Ovary (tissue), 9 donors: ENCODE data around the gene HSD17B1. TPM values are rescaled to one million over a fixed set of nuclear protein-coding genes. Genes with fewer than 3 reads are reported as not detected.

ENCODE experiments used
- DNase-seq, 5 donors: peaks; one replicate each; pipeline ENCODE4 v3.0.0-alpha.2; 2019 to 2020
- H3K27ac ChIP-seq, 2 donors: fragments of 200-600 bp; one replicate each; pipeline versions ENCODE4 v1.5.1 to v1.8.0; 2019 to 2022
- H3K27me3 ChIP-seq: fragments of 200-600 bp; one replicate; pipeline ENCODE4 v1.8.0; 2022
- H3K36me3 ChIP-seq: fragments of 200-600 bp; sonication (generic); one replicate; pipeline ENCODE4 v1.5.1; 2019
- H3K4me1 ChIP-seq: one replicate; pipeline ENCODE4 v1.8.1; 2013; ENCODE audit warnings: mild to moderate bottlenecking, moderate library complexity; ENCODE audit not compliant: insufficient read depth
- H3K4me3 ChIP-seq: fragments of 200-600 bp; sonication (generic); one replicate; pipeline ENCODE4 v1.5.1; 2017
- H3K9me3 ChIP-seq, 2 donors: fragments of 200-600 bp in 1 of 2; sonication (generic) in 1 of 2; one replicate each; pipeline versions ENCODE4 v1.5.1 to v1.8.1; 2013 to 2019; ENCODE audit warnings: mild to moderate bottlenecking in 1 of 2, moderate library complexity in 1 of 2
- EP300 ChIP-seq: sonication (generic); formaldehyde crosslinking; IDR thresholded peaks from one replicate; pipeline ENCODE4 v1.6.1; 2017; ENCODE audit warnings: antibody characterized with exemption
- POLR2A ChIP-seq: fragments of 450-650 bp; IDR thresholded peaks from one replicate; pipeline ENCODE4 v1.6.1; 2017; ENCODE audit warnings: antibody characterized with exemption, mild to moderate bottlenecking, moderate library complexity
- WGBS, 3 donors: extraction: QIAGEN DNeasy Blood & Tissue Kit in 1 of 3; methylation state at CpG; one replicate each; pipeline versions ENCODE4 v1.1.5 to v1.1.7; 2013 to 2017; 5-methylcytosine and 5-hydroxymethylcytosine counted together
- intact Hi-C, 4 donors: fragments of 100-400 bp; cut with DNase I; formaldehyde crosslinking; loops; one replicate each; pipeline versions ENCODE4 v1.11.0 to v1.15.1; 2022 to 2023
- polyA plus RNA-seq, 2 donors: library from polyadenylated mRNA; stranded (reverse); fragments of 200-250 nt in 1 of 2; fragments of 350-450 nt in 1 of 2; fragmentation: Illumina TruSeq in 1 of 2; extraction: RNeasy Lipid Tissue Mini Kit (QIAGEN cat#74804) in 1 of 2; gene quantifications; one replicate each; pipeline ENCODE4 v1.2.3, GENCODE V29; 2013 to 2014
- total RNA-seq, 7 donors: library from RNA; depleted of rRNA in 2 of 7; stranded (reverse); fragments of >200 nt in 2 of 7; fragmentation: NEBNext Ultra II Directional in 3 of 7; extraction: Animal tissue kit (Norgen Biotek cat#: 25700) in 3 of 7; gene quantifications; one replicate each; pipeline versions ENCODE4 v1.1.0 to v1.2.4, GENCODE V29; 2016 to 2023
- TF ChIP-seq, protein P1 (sequence below), 3 donors: fragments of 450-650 bp in 2 of 3; fragments of 200-600 bp in 1 of 3; IDR thresholded peaks; one replicate each; pipeline versions ENCODE4 v1.5.1 to v1.8.0; 2016 to 2022; ENCODE audit warnings: antibody characterized with exemption in 3 of 3, mild to moderate bottlenecking in 1 of 3
- donor health status: DM: no; HTN: no; CAD: no; lungs with moderate emphysema.
- donor health status: DM: no; HTN: no; CAD: no.
- donor health status: Bipolar disorder and iron deficiency.
- donor health status: DM: yes; HTN: yes; CAD: no.
- donor health status: DM: no; HTN: no; CAD: no.
- donor health status: DM: yes; HTN: yes; CAD: no.

HSD17B1 gene
- total and polyA plus RNA-seq, 9 donors, result 2.1 to 18.1 (median 6.5) TPM

DNA sequence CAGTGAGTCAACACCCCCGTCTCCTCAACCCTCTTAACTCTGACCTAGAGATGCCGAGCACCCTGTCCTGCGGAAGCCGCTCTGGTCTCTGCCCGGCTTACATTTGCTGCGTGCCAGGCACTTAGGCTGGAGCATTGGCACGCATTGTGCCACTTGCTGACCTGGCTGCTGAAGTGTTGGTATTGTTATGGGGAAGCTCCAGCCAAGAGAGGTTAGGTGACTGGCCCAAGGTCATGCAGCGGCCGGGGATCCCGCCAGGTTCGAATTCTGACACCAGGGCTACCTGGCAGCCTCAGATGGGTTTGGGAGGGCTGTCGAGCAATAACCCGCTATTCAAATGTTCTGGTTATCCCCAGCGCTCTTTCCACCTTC, 5.0 kb upstream of the HSD17B1 start:
- DNase-seq, result no peak
- WGBS, 3 donors, result 70 to 89% (median 78%) methylated on average over 14 of the region's 14 CpGs
- no peak for TF ChIP-seq POLR2A
- intact Hi-C loops, result no loop called here
- H3K27me3 ChIP-seq, result no peaks in the 10 kb centered on the region
- peaks cover 16% of the 10 kb centered on the region for H3K4me1 ChIP-seq
- H3K27ac ChIP-seq, result no peak overlapping the region
- H3K9me3 ChIP-seq, result no peaks in the 10 kb centered on the region
- no peaks in the 10 kb centered on the region for H3K36me3 ChIP-seq
- no peak overlapping the region for H3K4me3 ChIP-seq

DNA sequence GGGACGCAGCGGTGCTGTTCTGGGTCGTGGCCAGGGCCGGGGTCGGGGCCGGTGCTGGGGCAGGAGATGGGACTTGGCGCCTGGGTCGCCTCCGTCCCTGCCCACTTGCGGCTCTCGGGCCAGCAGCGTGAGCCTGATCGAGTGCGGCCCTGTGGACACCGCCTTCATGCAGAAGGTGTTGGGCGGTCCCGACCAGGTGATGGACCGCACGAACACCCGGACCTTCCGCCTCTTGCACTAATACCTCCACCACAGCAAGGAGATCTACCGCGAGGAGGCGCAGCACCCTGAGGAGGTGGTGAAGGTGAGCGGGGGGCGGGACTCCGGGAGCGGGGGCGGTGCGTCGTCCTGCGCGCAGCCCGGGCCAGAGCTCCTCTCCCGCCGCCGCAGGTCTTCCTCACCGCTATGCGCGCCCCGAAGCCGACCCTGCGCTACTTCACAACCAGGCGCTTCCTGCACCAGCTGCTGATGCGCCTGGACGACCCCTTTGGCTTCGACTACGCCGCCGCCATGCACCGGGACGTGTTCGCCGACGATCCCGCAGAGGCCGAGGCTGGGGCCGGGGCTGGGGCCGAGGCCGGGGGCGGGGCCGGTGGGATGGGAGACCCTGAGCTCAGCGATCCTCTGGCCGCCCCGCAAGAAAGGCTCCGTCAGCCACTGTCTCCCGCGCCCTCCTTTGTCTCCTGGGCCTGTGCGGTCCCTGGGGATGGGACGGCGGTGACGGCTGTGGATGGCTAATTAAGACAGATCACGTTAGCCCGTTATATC, 4.5 kb upstream of the HSD17B1 start:
- H3K4me1 ChIP-seq, result peaks cover 18% of the 10 kb centered on the region
- H3K4me3 ChIP-seq, result peak overlapping the region; percentile 20
- peak; percentile 67 to 83 (median 77) for DNase-seq
- H3K27me3 ChIP-seq, result no peaks in the 10 kb centered on the region
- WGBS, 3 donors, result 8 to 20% (median 13%) methylated on average over 65 to 74 of the region's 74 CpGs
- H3K9me3 ChIP-seq, result no peaks in the 10 kb centered on the region
- no peaks in the 10 kb centered on the region for H3K36me3 ChIP-seq
- TF ChIP-seq, protein P1, sequence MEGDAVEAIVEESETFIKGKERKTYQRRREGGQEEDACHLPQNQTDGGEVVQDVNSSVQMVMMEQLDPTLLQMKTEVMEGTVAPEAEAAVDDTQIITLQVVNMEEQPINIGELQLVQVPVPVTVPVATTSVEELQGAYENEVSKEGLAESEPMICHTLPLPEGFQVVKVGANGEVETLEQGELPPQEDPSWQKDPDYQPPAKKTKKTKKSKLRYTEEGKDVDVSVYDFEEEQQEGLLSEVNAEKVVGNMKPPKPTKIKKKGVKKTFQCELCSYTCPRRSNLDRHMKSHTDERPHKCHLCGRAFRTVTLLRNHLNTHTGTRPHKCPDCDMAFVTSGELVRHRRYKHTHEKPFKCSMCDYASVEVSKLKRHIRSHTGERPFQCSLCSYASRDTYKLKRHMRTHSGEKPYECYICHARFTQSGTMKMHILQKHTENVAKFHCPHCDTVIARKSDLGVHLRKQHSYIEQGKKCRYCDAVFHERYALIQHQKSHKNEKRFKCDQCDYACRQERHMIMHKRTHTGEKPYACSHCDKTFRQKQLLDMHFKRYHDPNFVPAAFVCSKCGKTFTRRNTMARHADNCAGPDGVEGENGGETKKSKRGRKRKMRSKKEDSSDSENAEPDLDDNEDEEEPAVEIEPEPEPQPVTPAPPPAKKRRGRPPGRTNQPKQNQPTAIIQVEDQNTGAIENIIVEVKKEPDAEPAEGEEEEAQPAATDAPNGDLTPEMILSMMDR (IDR thresholded peaks at IDR 0.05), result peak; percentile 6 to 36 (median 14)
- TF ChIP-seq EP300, result no peak
- intact Hi-C loops, result no loop called here
- H3K27ac ChIP-seq, result no peak overlapping the region

DNA sequence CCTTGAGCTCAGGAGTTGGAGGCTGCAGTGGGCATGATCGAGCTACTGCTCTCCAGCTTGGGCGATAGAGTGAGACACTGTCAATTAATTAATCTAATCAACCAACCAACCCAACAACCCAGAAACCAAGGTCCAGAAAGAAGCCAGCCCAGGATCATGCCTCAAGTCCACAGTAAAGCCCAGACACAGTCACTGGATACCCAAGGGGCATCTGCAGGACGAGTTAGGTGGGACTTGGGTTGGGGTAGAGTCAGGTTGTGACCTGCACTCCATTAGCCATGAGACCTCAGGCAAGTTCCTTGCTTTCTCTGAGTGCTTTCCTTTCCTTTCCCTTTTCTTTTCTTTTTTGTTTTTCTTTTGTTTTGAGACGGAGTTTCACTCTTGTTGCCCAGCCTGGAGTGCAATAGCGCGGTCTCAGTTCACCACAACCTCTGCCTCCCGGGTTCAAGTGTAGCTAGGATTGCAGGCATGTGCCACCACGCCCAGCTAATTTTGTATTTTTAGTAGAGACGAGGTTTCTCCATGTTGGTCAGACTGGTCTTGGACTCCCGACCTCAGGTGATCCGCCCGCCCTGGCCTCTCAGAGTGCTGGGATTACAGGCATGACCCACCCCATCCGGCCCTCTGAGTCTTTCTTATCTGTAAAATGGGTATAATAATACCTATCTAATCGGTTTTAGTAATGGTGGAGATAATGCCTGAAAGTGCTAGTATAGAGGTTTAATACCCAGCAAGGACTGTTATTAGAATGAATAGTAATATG, 3.5 kb upstream of the HSD17B1 start:
- Histone ChIP-seq H3K9me3 (no peaks in the 10 kb centered on the region), H3K4me3 (no peak overlapping the region), H3K27me3 (no peaks in the 10 kb centered on the region), H3K4me1 (peaks cover 25% of the 10 kb centered on the region), H3K36me3 (no peaks in the 10 kb centered on the region), H3K27ac (no peak overlapping the region)
- intact Hi-C loops, result no loop called here
- 81 to 85% (median 82%) methylated on average over 14 of the region's 14 CpGs for WGBS, 3 donors
- DNase-seq, result no peak
- TF ChIP-seq, protein P1 (IDR thresholded peaks at IDR 0.05), result no peak
- no peak for TF ChIP-seq POLR2A
- no peak for TF ChIP-seq EP300

DNA sequence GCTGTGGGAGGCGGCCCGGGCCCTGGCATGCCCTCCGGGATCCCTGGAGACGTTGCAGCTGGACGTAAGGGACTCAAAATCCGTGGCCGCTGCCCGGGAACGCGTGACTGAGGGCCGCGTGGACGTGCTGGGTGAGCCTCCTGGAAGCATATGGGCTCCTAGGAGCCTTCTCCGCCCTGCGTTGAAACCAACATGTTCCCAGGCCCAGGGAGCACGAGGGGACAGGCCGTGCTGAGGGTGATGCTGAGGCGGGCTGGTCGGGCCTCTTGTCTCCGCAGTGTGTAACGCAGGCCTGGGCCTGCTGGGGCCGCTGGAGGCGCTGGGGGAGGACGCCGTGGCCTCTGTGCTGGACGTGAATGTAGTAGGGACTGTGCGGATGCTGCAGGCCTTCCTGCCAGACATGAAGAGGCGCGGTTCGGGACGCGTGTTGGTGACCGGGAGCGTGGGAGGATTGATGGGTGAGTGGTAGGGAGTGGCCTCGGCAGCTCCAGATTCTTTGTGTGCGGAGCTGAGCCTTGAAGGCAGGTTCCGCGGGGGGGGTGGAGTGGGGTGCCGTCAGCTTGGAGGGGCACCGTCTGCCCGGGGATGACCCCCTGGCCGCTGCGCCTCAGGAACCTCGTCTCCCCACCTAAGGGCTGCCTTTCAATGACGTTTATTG, 567 bp downstream of the HSD17B1 start:
- Histone ChIP-seq H3K4me3 (no peak overlapping the region), H3K27ac (peak overlapping the region in 1 of 2 donors; percentile 72), H3K27me3 (no peaks in the 10 kb centered on the region), H3K9me3 (no peaks in the 10 kb centered on the region), H3K36me3 (no peaks in the 10 kb centered on the region), H3K4me1 (peaks cover 17% of the 10 kb centered on the region)
- intact Hi-C loops, result no loop called here
- TF ChIP-seq, protein P1 (IDR thresholded peaks at IDR 0.05), result no peak
- TF ChIP-seq EP300 (no peak), POLR2A (no peak)
- WGBS, 3 donors, result 25 to 52% (median 45%) methylated on average over 43 to 45 of the region's 45 CpGs
- DNase-seq, result peak in 4 of 5 donors; percentile 48 to 72 (median 57)
